Keratinocyte (primary cell): ENCODE data around the gene GTF2IRD1.

Experiments used
- CTCF ChIP-seq, 3 experiments: IDR thresholded peaks in 1 of 3; conservative IDR thresholded peaks in 1 of 3; optimal IDR thresholded peaks in 1 of 3; 2 replicates in 2 of 3; 3 replicates in 1 of 3; pipeline versions ENCODE3 to v1.5.1; 2011; ENCODE audit warnings: low read length in 3 of 3, mild to moderate bottlenecking in 3 of 3, moderate library complexity in 2 of 3, control low read depth in 1 of 3, inconsistent platforms in 1 of 3; ENCODE audit not compliant: insufficient read depth in 2 of 3; ENCODE audit errors: extremely low read depth in 1 of 3
- EZH2 ChIP-seq: IDR thresholded peaks from one replicate; pipeline ENCODE4 v1.6.1; 2012; ENCODE audit warnings: inconsistent platforms, mild to moderate bottlenecking, low read length, moderate library complexity

- TF ChIP-seq CTCF (optimal IDR thresholded peaks at IDR 0.05 in 1 of 3, IDR thresholded peaks at IDR 0.05 in 1 of 3, conservative IDR thresholded peaks at IDR 0.05 in 1 of 3; ENCODE audit: extremely low read depth in 1 of 3, insufficient read depth in 2 of 3, low read length in 3 of 3), result no peak
- no peak for TF ChIP-seq EZH2
These were observed 42.9 kb upstream of the GTF2IRD1 start for GRCh38 chr7:74410772-74411171.
